GM19099 (cell line): ENCODE measurements around the gene ATG101.

Experiments used
- POLR2A ChIP-seq: IDR thresholded peaks from 3 replicates; pipeline ENCODE4 v1.6.1; 2011; ENCODE audit warnings: low read depth; ENCODE audit not compliant: insufficient read length; ENCODE audit errors: extremely low read depth

ATG101 gene

GRCh38 chr12:52050758-52051541 is 18.8 kb upstream of the ATG101 start, which contains the start of gene NR4A1:
Gene NR4A1, plus strand, starts transcription at chr12:52051442. Its CDS starts 2,887 bp downstream, at chr12:52054329.
- peak; percentile 52 for TF ChIP-seq POLR2A

- no peak for TF ChIP-seq POLR2A
These were observed 17.2 kb upstream of the ATG101 start for GRCh38 chr12:52052468-52053186.

GRCh38 chr12:52053536-52054209 is 16.1 kb upstream of the ATG101 start:
- no peak for TF ChIP-seq POLR2A

- no peak for TF ChIP-seq POLR2A
These were observed 15.4 kb upstream of the ATG101 start for GRCh38 chr12:52054231-52054832.

GRCh38 chr12:52054833-52055730 is 14.7 kb upstream of the ATG101 start:
- no peak for TF ChIP-seq POLR2A

- TF ChIP-seq POLR2A: no peak
These were observed 13.8 kb upstream of the ATG101 start for GRCh38 chr12:52055731-52056711.

GRCh38 chr12:52056801-52057637 is 12.8 kb upstream of the ATG101 start:
- TF ChIP-seq POLR2A: no peak

GRCh38 chr12:52057638-52058576 is 11.9 kb upstream of the ATG101 start:
- TF ChIP-seq POLR2A: no peak

- TF ChIP-seq POLR2A: no peak
These were observed 11.0 kb upstream of the ATG101 start for GRCh38 chr12:52058631-52059361.
